HEK293 (cell line): ENCODE results near the gene GSTM5.

ENCODE experiments used
- CTCF ChIA-PET: fragments of 350-600 bp; formaldehyde crosslinking; extraction: SDS; loops from one replicate; lab custom pipeline; 2021; ENCODE audit warnings: antibody characterized with exemption; lab: Yijun Ruan, JAX
- POLR2A ChIA-PET: fragments of 300-600 bp; formaldehyde crosslinking; extraction: SDS; loops from one replicate; lab custom pipeline; 2020; ENCODE audit warnings: antibody characterized with exemption, inconsistent platforms; lab: Yijun Ruan, JAX
- H3K27ac ChIP-seq: fragments of 200-500 bp; sonication (Bioruptor generic); 2 replicates; pipeline ENCODE4 v1.5.1; 2014; ENCODE audit warnings: low read depth, low read length, control low read depth, inconsistent platforms; ENCODE audit errors: extremely low read depth
- H3K36me3 ChIP-seq, 2 experiments: fragments of 200-500 bp in 1 of 2; sonication (Bioruptor generic) in 1 of 2; 1 replicate in 1 of 2; 2 replicates in 1 of 2; pipeline ENCODE4 v1.5.1; 2014 to 2017; ENCODE audit warnings: inconsistent platforms in 2 of 2, low read length in 2 of 2; ENCODE audit not compliant: control insufficient read depth in 2 of 2, insufficient read depth in 1 of 2
- H3K4me1 ChIP-seq: fragments of 200-500 bp; sonication (Bioruptor generic); 2 replicates; pipeline ENCODE4 v1.5.1; 2014; ENCODE audit warnings: mild to moderate bottlenecking, low read length, inconsistent platforms; ENCODE audit not compliant: control insufficient read depth, insufficient read depth
- H3K4me3 ChIP-seq: 2 replicates; pipeline ENCODE4 v1.5.1; 2011; ENCODE audit warnings: low read depth, mild to moderate bottlenecking, control low read depth, low read length, moderate library complexity
- H3K9me3 ChIP-seq: fragments of 200-500 bp; sonication (Bioruptor generic); 2 replicates; pipeline ENCODE4 v1.5.1; 2014; ENCODE audit warnings: low read depth, low read length, inconsistent platforms; ENCODE audit not compliant: control insufficient read depth, insufficient read depth
- PRDM2 ChIP-seq: fragments of 450-650 bp; formaldehyde crosslinking; IDR thresholded peaks from 2 replicates; pipeline ENCODE4 v1.5.1; 2016; ENCODE audit warnings: missing biosample characterization, missing genetic modification characterization, borderline replicate concordance
- REPIN1 ChIP-seq: fragments of 450-650 bp; formaldehyde crosslinking; IDR thresholded peaks from 2 replicates; pipeline ENCODE4 v1.5.1; 2017; ENCODE audit warnings: missing biosample characterization, missing genetic modification characterization, low read depth
- YY1 ChIP-seq: fragments of 450-650 bp; formaldehyde crosslinking; IDR thresholded peaks from 2 replicates; pipeline ENCODE4 v1.5.1; 2018; ENCODE audit warnings: missing biosample characterization, missing genetic modification characterization
- ZFHX2 ChIP-seq: fragments of 450-650 bp; formaldehyde crosslinking; conservative IDR thresholded peaks from 2 replicates; pipeline ENCODE4 v1.5.1; 2016; ENCODE audit warnings: missing biosample characterization, missing genetic modification characterization
- ZFP41 ChIP-seq: fragments of 450-650 bp; formaldehyde crosslinking; IDR thresholded peaks from 2 replicates; pipeline ENCODE4 v1.5.1; 2016; ENCODE audit warnings: missing biosample characterization, missing genetic modification characterization, borderline replicate concordance
- ZNF121 ChIP-seq: fragments of 450-650 bp; formaldehyde crosslinking; IDR thresholded peaks from 2 replicates; pipeline ENCODE4 v1.5.1; 2016; ENCODE audit warnings: missing biosample characterization, missing genetic modification characterization
- ZNF132 ChIP-seq: fragments of 450-650 bp; formaldehyde crosslinking; IDR thresholded peaks from 2 replicates; pipeline ENCODE4 v1.5.1; 2017; ENCODE audit warnings: missing biosample characterization, missing genetic modification characterization, borderline replicate concordance
- ZNF2 ChIP-seq: fragments of 450-650 bp; formaldehyde crosslinking; IDR thresholded peaks from 2 replicates; pipeline ENCODE4 v1.5.1; 2016; ENCODE audit warnings: missing biosample characterization, missing genetic modification characterization
- ZNF266 ChIP-seq: fragments of 450-650 bp; formaldehyde crosslinking; IDR thresholded peaks from 2 replicates; pipeline ENCODE4 v1.5.1; 2016; ENCODE audit warnings: missing biosample characterization, missing genetic modification characterization, low read depth
- ZNF544 ChIP-seq: fragments of 450-650 bp; formaldehyde crosslinking; IDR thresholded peaks from 2 replicates; pipeline ENCODE4 v1.5.0; 2017; ENCODE audit warnings: missing biosample characterization, missing genetic modification characterization
- ZNF571 ChIP-seq: fragments of 450-650 bp; formaldehyde crosslinking; IDR thresholded peaks from 2 replicates; pipeline ENCODE4 v1.5.0; 2017; ENCODE audit warnings: missing biosample characterization, missing genetic modification characterization
- ZNF701 ChIP-seq: fragments of 450-650 bp; formaldehyde crosslinking; IDR thresholded peaks from 2 replicates; pipeline ENCODE4 v1.5.1; 2016; ENCODE audit warnings: missing biosample characterization, missing genetic modification characterization
- ZSCAN23 ChIP-seq: fragments of 450-650 bp; formaldehyde crosslinking; IDR thresholded peaks from 2 replicates; pipeline ENCODE4 v1.5.1; 2016; ENCODE audit warnings: missing biosample characterization, missing genetic modification characterization

GSTM5 gene

GRCh38 chr1:109730666-109731065 is 18.6 kb downstream of the GSTM5 start:
- H3K36me3 ChIP-seq, result no peaks in the 10 kb centered on the region
- ChIA-PET CTCF (interaction anchor here (2.9 kb wide), 1 partner anchor 91 kb away, joined by 6 read pairs; no protein-coding TSS in a partner anchor), POLR2A (no interaction called here)
- no peak overlapping the region for H3K27ac ChIP-seq
- no peaks in the 10 kb centered on the region for H3K9me3 ChIP-seq
- no peak overlapping the region for H3K4me3 ChIP-seq
- H3K4me1 ChIP-seq, result no peaks in the 10 kb centered on the region
- no peak for TF ChIP-seq ZNF701 (tag by site-specific recombination)
- TF ChIP-seq ZFP41 (tag by site-specific recombination), result no peak
- TF ChIP-seq ZNF121 (tag by site-specific recombination), result no peak

- POLR2A ChIA-PET, result no interaction called here
- TF ChIP-seq ZSCAN23 (no peak), ZNF571 (tag by site-specific recombination) (no peak), ZNF266 (no peak), ZNF2 (tag by site-specific recombination) (no peak), REPIN1 (no peak), ZNF544 (no peak)
- CTCF ChIA-PET, result no interaction called here
- Histone ChIP-seq H3K4me3 (no peak overlapping the region), H3K4me1 (no peaks in the 10 kb centered on the region), H3K9me3 (no peaks in the 10 kb centered on the region), H3K36me3 (peaks cover 0 to 11% of the 10 kb centered on the region in 2 experiments; a peak in 1 of 3 replicates), H3K27ac (no peak overlapping the region)
These were observed 20.4 kb downstream of the GSTM5 start for GRCh38 chr1:109732390-109732881.

GRCh38 chr1:109733236-109733870 is 21.3 kb downstream of the GSTM5 start:
- Histone ChIP-seq H3K36me3 (peaks cover 0 to 20% of the 10 kb centered on the region in 2 experiments; a peak in 1 of 3 replicates), H3K4me1 (no peaks in the 10 kb centered on the region), H3K27ac (no peak overlapping the region), H3K4me3 (no peak overlapping the region), H3K9me3 (no peaks in the 10 kb centered on the region)
- POLR2A ChIA-PET, result interaction anchor here (1.4 kb wide), 1 partner anchor 185 kb away, joined by 4 read pairs; the partner anchor contains the start of gene GNAI3
- CTCF ChIA-PET, result interaction anchor here (0.7 to 0.8 kb wide), 2 partner anchors 201 to 239 kb away, joined by 3 read pairs; partner anchors contain the start of gene CYB561D1
- no peak for TF ChIP-seq YY1 (tag by site-specific recombination)
- no peak for TF ChIP-seq ZFHX2
- no peak for TF ChIP-seq PRDM2 (tag by site-specific recombination)
- TF ChIP-seq ZNF132, result no peak
